ENCODE data around the gene ADGRE3.
"Not testable (repeated sequence)": the region's sequence is repeated elsewhere in the genome, so short reads cannot be mapped to it uniquely, and the experiment has no call there.

ADGRE3 gene

DNA sequence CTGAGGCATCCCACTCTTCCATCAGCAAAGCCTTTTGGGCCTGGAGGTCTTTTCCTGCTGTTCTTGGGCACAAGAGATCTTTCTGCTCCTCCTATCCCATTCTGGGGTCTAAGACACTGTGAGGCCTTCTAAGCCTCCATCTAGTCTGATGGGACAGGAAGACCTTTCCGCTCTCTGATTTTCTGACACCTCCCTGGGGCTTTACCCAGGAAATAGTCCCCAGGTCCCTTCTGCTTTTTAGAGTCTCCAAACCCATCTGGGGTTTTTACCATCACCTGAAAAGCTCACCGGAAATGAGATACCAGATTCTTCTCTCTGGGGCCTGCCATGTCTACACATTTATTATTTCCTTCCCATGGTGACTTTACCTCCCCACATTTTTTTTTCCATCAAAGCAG is 70.7 kb downstream of the ADGRE3 start:
- DNase-seq (ENCODE audit: insufficient read length, low spot score) (no peak), FAIRE-seq (no peak)
- no peak for TF ChIP-seq POLR2A (IDR thresholded peaks at IDR 0.05; ENCODE audit: low read depth, low read length)

DNA sequence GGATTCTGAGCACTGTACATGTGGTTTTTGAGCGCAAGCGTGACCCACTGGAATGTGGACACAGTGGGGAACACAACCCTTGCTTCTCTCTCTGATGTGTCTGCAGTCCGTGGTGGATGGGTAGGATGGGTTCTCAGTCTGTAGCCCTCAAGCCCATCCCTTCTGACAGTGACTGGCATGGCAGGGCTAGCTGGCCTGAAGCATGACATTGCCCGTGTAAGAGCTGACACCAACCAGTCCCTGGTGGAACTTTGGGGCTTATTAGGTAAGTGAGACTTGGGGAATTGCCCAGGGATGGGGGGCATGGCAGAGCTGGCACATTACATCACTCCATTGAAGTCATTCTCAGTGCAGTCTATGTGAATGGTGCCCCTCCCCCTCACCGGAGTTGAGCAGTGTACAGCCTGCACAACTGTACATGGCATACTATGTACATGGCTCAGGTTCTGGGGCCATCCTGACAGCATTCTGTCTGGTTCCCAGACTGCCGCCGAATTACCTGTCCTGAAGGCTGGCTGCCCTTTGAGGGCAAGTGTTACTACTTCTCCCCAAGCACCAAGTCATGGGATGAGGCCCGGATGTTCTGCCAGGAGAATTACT is 75.0 kb downstream of the ADGRE3 start:
- TF ChIP-seq POLR2A (IDR thresholded peaks at IDR 0.05; ENCODE audit: low read depth, low read length) = no peak
- FAIRE-seq (no peak), DNase-seq (ENCODE audit: insufficient read length, low spot score) (no peak)

DNA sequence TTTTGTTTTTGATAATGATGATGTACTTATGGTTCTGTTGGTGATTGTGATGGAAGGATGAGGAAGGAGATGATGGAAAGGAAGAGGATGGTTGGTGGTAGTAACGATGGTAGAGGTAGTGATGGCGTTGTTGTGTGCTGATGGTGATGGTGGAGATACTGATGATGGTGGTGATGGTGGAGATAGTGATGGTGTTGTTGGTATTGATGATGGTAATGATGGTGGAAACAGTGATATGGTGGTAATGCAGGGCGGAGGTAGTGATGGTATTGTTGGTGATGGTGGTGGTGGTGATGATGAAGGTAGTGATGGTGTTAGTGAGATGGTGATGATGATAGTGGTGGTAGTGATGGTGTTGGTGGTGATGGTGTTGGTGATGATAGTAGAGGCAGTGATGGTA is 79.1 kb downstream of the ADGRE3 start:
- FAIRE-seq (no peak), DNase-seq (ENCODE audit: insufficient read length, low spot score) (no peak)
- no peak for TF ChIP-seq POLR2A (IDR thresholded peaks at IDR 0.05; ENCODE audit: low read depth, low read length)

DNA sequence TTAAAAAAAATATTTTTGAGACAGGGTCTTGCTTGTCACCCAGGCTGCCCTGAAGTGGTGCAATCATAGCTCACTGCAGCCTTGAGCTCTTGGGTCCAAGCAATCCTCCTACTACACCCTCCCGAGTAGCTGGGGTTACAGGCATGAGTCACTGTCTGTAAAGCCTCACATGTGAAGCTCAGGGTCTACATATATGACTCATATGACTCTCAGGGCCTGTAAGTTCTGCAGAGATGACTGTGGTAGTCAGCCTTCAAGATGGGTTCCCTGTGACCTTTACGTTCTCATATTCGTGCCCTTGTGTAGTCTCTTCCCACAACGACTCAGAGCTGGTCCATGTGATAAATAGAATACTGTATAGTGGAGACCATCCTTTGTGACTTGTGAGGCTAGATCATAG is 85.2 kb downstream of the ADGRE3 start:
- FAIRE-seq; DNase-seq (ENCODE audit: insufficient read length, low spot score): not testable (repeated sequence)

DNA sequence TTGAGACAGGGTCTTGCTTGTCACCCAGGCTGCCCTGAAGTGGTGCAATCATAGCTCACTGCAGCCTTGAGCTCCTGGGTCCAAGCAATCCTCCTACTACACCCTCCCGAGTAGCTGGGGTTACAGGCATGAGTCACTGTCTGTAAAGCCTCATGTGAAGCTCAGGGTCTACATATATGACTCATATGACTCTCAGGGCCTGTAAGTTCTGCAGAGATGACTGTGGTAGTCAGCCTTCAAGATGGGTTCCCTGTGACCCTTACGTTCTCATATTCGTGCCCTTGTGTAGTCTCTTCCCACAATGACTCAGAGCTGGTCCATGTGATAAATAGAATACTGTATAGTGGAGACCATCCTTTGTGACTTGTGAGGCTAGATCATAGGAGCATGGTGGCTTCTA is 89.5 kb downstream of the ADGRE3 start:
- FAIRE-seq; DNase-seq (ENCODE audit: insufficient read length, low spot score): not testable (repeated sequence)

DNA sequence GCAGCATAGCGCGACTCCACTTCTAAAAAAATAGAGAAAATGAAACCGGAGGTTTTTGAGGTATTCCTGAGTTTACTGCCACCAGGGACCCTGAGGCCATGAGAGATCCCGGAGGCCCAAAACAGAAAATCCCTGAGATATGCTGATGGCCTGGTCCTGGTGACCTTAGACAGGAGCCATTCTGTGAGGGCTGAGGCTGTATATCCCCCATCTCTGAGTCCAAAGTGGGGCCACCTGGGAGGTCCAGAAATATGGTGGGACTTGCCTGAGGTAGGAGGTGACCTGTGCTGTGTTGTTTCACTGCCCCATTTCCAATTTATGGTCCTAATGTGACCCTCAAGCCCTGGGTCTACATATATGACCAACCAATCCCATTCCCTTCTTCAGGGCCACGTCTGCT is 90.3 kb downstream of the ADGRE3 start:
- not testable (repeated sequence) for FAIRE-seq; DNase-seq (ENCODE audit: insufficient read length, low spot score)

DNA sequence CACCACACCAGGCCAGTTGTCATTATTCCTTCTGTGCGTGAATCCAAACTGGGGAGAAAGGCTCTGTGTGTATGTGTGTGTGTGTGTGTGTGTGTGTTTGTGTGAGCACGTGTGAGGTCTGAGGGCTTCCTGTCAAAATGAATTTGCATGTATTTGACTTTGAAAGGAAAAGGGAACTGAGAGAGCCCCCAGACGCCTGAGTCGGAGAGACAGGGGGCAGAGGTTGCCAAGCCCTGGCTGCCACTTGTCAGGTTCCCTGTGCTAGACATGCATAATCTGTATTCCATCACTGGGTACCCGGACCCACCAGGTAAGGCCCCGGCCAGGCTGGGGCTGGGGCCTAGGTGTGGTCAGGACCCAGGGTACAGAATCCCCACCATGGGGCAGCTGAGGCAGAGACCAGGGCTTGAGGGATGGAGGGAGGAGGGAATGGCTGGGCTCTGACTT is 91.7 kb downstream of the ADGRE3 start, which contains the start of gene CLEC17A:
CLEC17A (plus strand) TSS at position 191 of the 447 bp plus-strand sequence; CDS start at position 268, 77 bp downstream.
- FAIRE-seq = no peak

DNA sequence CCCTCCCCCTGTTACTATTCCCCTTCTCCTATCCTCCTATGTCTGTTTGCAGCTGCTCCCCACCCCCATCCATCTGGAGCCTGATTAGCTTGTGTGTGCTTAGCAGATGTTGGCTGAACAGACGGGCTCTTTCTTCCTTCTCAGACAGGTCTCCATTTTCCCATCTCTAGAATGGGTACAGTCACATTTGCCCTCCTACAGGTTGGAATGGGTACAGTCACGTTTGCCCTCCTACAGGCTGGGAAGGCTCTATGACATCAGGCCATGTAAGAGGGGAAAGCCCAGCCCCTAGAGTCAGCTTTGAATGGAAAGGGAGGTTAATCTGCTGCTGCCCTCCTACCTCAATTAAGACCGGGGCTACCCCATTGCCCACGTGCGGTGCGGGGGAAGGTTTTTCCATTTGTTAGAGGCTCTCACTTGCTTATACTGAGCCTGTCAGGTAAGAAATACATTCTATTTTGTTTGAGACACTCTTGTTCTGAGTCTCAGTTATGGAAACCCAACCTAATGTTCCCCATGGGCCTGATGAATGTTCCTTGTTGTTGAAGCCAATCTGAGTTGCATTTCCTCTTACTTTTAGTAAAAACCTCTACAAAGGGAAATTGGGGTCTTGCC is 93.9 kb downstream of the ADGRE3 start:
- DNase-seq (ENCODE audit: insufficient read length, low spot score) (no peak), FAIRE-seq (no peak)
- no peak for TF ChIP-seq POLR2A (IDR thresholded peaks at IDR 0.05; ENCODE audit: low read depth, low read length)

More for the DNA sequence above, 91.7 kb downstream of the ADGRE3 start, which contains the start of gene CLEC17A:
- no peak for TF ChIP-seq POLR2A (IDR thresholded peaks at IDR 0.05; ENCODE audit: low read depth, low read length)
- no peak for DNase-seq (ENCODE audit: insufficient read length, low spot score)

DNA sequence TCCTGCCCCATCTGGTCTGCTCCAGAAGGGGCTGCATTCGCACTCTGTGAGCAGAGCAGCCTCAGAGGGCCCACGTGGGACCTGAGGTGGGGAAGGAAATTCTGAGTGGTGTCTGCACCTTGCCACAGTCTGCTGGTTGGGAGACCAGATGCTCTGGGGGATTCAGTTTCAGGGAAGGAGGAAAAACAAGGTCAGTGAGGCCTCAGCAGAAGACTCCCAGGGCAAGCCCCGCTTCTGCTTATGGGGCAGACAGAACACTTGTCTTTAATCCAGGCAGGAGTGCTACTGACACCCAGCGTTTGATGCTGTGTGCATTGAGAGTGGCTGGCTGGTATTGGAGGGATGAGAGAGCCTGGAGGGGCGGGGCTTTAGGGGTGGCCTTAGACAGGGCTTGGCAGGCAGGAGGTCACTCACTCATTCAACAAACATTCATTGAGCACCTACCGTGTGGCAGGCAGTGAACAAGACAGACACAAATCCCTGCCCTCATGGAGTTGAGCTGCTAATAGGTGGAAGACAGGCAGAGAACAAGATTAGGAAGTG is 96.7 kb downstream of the ADGRE3 start:
- TF ChIP-seq POLR2A (IDR thresholded peaks at IDR 0.05; ENCODE audit: low read depth, low read length) = no peak
- FAIRE-seq (no peak), DNase-seq (ENCODE audit: insufficient read length, low spot score) (no peak)

DNA sequence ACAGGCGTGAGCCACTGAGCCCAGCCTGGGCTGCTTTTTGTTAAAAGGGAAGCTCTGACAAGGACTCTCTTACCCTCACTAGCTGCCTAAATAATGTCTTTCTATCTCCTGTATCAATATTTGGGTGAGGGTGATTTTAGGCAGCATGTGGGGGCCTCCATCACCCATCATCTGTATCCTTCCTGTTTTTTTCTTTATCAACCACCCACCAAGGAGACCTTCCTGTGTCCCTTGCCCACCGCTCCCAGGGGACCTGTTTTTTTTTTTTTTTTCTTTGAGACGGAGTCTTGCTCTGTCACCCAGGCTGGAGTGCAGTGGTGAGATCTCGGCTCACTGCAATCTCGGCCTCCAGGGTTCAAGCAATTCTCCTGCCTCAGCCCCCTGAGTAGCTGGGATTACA is 97.4 kb downstream of the ADGRE3 start:
- no peak for FAIRE-seq
- no peak for TF ChIP-seq POLR2A (IDR thresholded peaks at IDR 0.05; ENCODE audit: low read depth, low read length)
- DNase-seq (ENCODE audit: insufficient read length, low spot score) = no peak

DNA sequence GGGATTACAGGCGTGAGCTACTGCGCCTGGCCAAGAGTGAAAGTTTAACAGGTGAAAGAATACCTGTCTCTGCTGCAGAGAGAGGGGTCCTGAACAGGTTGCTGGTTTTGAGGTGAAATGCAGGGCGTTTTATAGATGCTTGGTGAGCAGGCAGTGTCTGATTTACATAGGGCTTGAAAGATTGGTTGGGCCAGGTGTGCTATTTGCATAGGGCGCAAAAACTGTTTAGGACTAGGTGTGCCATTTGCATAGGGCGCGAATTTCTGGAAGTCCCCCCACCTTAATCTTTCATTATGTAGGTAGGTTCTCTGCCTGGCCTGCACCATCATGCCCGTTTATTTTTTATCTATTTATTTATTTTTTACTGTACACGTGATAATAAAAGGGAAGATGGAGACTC is 98.3 kb downstream of the ADGRE3 start:
- FAIRE-seq = no peak
- no peak for TF ChIP-seq POLR2A (IDR thresholded peaks at IDR 0.05; ENCODE audit: low read depth, low read length)
- no peak for DNase-seq (ENCODE audit: insufficient read length, low spot score)

DNA sequence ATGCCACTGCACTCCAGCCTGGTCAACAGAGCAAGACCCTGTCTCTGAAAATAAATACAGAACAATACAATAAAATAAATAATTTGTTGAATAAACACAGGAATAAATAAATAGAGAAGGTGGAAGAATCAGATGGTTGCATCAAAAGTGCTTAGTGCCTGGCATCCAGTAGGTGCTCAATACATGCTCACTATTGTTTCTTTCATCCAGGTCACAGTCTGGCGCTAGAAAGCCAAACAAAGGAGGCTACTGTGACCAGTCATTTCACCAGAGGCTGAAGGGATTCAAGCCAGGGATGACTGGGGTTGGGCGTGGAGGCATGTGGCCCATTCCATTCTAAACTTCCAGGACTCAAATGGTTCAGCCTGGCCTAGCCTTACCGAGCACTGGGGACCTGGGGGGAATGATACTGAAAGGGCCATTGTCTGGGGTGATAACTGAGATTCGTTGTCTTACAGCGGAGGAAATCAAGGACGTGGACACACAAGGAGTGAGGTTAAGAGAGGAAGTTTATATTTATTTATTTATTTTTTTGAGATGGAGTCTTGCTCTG is 99.1 kb downstream of the ADGRE3 start:
- DNase-seq (ENCODE audit: insufficient read length, low spot score) (no peak), FAIRE-seq (no peak)
- no peak for TF ChIP-seq POLR2A (IDR thresholded peaks at IDR 0.05; ENCODE audit: low read depth, low read length)

DNA sequence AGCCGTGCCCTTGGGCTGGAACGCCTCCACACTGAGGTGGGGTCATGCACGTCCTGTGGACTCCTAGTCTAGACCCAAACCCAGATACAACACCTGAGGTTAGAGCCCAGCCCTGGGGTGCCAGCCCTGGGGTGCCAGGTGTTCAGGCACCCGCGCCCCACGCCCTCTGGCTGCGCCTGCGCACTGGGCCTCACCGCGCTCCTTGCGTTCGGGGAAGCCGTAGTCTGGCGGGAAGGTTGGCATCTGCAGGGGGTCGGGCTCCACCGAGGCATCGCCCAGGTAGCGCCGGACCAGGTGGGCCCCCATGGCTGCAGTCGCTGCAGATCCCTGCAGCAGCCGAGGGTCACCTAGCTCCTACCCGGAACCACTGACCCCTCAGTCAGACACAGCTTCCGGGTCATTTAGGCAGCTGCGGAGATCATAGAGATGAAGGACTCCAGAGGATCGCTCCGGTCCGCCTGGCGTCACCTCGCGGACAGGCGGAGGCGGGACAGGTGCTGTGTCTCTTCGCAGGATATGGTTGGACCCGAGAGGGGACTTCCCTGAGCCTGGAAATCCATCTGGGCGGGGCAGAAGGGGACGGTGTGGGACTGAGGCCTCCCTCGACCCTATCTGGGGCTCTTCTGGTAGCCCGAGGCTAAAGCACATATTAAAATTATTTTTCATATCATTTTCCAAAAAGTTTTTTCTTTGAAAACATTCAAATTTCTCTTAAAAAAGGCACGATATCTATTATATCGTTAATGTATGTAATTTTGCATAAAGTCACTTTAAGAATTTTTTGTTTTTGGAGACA is 102.8 kb downstream of the ADGRE3 start, which contains the start of gene NDUFB7:
NDUFB7 (minus strand) TSS at position 372 of the 796 bp plus-strand sequence; CDS start at position 306, 66 bp downstream.
- TF ChIP-seq POLR2A (IDR thresholded peaks at IDR 0.05; ENCODE audit: low read depth, low read length) = peak; percentile 45
- DNase-seq (ENCODE audit: insufficient read length, low spot score) (peak; percentile 80), FAIRE-seq (peak; percentile 78)
